ENCODE results near the gene OR11L1. TPM values are rescaled to one million over a fixed set of nuclear protein-coding genes. Genes with fewer than 3 reads are reported as not detected.

The OR11L1 gene
- total RNA-seq, 1 donor from 2014 or later: not detected

DNA sequence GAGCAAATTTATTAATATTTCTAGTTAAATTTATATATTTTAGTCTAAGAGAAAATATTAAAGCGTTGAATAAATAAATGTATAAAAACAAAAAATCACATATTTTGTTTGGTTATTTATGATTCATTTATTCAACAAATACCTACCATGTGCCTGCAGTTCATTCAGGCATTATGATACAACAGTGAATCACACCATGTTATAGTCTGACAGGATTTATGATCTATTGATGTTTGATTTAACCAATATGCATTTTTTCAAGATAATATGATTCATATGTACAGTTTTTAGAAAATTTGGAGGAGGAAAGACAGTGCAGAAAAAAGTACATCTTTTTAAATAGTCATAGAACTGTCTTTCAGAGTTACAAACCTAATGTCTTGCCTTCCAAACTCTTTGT is 7.9 kb upstream of the OR11L1 start:
- no peaks in the 10 kb centered on the region for H3K9me3 ChIP-seq (replicated peaks)
- H3K4me3 ChIP-seq: no peak overlapping the region
- H3K4me1 ChIP-seq: no peaks in the 10 kb centered on the region
- no peak overlapping the region for H3K27ac ChIP-seq (replicated peaks)
- DNase-seq: no peak
- no peaks in the 10 kb centered on the region for H3K27me3 ChIP-seq (ENCODE audit: low read depth)
- intact Hi-C loops (cut with micrococcal nuclease): no loop called here
- TF ChIP-seq, protein P1, sequence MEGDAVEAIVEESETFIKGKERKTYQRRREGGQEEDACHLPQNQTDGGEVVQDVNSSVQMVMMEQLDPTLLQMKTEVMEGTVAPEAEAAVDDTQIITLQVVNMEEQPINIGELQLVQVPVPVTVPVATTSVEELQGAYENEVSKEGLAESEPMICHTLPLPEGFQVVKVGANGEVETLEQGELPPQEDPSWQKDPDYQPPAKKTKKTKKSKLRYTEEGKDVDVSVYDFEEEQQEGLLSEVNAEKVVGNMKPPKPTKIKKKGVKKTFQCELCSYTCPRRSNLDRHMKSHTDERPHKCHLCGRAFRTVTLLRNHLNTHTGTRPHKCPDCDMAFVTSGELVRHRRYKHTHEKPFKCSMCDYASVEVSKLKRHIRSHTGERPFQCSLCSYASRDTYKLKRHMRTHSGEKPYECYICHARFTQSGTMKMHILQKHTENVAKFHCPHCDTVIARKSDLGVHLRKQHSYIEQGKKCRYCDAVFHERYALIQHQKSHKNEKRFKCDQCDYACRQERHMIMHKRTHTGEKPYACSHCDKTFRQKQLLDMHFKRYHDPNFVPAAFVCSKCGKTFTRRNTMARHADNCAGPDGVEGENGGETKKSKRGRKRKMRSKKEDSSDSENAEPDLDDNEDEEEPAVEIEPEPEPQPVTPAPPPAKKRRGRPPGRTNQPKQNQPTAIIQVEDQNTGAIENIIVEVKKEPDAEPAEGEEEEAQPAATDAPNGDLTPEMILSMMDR (IDR thresholded peaks at IDR 0.05; ENCODE audit: borderline replicate concordance): no peak
- H3K36me3 ChIP-seq: no peaks in the 10 kb centered on the region

DNA sequence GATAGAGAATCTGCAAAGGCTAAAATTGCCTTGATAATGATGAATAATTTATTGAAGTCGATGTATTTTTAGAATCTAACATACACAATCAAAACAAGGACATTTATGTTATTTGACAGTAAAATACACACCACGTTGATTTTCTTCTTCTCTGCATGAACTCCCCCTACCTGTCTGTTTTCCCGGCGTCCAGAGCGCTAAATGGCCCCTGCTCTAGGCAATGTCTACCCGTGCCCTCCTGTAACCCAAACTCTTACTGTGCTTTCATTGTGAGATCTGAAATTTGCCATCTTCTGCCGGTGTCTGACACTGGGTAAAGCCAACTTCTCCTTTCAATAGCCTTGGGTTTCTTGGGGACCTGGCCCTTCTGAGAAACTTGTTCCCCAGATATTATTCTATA is 6.7 kb upstream of the OR11L1 start:
- no peak for DNase-seq
- intact Hi-C loops (cut with micrococcal nuclease): no loop called here
- H3K4me3 ChIP-seq: no peak overlapping the region
- no peaks in the 10 kb centered on the region for H3K4me1 ChIP-seq
- H3K27me3 ChIP-seq (ENCODE audit: low read depth): no peaks in the 10 kb centered on the region
- no peaks in the 10 kb centered on the region for H3K36me3 ChIP-seq
- no peak overlapping the region for H3K27ac ChIP-seq (replicated peaks)
- TF ChIP-seq, protein P1 (IDR thresholded peaks at IDR 0.05; ENCODE audit: borderline replicate concordance): no peak
- no peaks in the 10 kb centered on the region for H3K9me3 ChIP-seq (replicated peaks)

DNA sequence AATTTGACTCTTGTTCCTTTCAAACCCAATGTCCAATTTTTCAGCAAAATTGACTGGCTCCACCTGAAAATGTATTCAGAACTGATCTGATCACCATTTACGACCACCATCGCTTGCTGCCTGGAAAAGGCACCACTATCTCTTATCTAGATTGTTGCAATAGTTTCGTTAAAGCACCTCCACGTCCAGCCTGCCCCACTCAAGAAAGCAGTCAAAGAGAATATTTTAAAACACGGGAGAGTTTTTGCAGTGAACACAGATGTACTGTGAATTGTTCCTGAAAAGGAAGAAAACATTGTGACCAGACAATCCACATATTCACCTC is 4.0 kb upstream of the OR11L1 start:
- H3K9me3 ChIP-seq (replicated peaks): no peaks in the 10 kb centered on the region
- DNase-seq: no peak
- intact Hi-C loops (cut with micrococcal nuclease): no loop called here
- H3K27me3 ChIP-seq (ENCODE audit: low read depth): no peaks in the 10 kb centered on the region
- TF ChIP-seq, protein P1 (IDR thresholded peaks at IDR 0.05; ENCODE audit: borderline replicate concordance): no peak
- no peak overlapping the region for H3K27ac ChIP-seq (replicated peaks)
- H3K4me1 ChIP-seq: no peaks in the 10 kb centered on the region
- H3K4me3 ChIP-seq: no peak overlapping the region
- H3K36me3 ChIP-seq: no peaks in the 10 kb centered on the region

DNA sequence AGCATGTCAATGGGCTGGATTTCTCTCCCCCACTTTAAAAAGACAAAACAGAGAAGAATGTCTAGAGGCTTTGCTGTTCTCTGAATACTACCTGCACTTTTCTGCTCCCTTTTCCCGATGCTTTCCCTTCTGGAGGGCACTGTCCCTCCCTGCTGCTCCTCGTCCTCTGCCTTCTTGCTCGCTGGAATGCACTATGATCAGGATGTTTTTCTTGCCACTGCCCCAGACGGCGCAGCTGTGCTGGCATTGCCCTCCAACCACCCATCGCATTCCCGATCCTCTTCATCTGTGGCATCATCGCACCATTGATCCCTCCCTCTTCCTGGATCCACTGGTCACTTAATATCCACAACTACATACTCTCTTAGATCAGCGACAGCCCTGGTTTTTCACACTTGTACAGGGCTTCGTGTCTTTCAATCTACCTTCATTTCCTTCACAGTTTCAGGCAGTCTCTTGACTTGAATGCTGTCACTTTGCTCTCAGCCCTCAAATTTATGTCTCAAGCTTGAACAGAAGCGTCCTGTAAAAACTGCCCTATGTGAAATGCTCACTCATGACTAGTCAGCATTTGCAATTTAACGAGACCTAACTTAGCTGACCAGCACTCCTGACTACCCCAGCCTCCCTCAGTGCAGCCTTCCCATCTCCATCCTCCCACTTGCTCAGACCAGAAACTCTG is 3.5 kb upstream of the OR11L1 start:
- H3K4me3 ChIP-seq: no peak overlapping the region
- no peak for DNase-seq
- H3K9me3 ChIP-seq (replicated peaks): no peaks in the 10 kb centered on the region
- TF ChIP-seq, protein P1 (IDR thresholded peaks at IDR 0.05; ENCODE audit: borderline replicate concordance): no peak
- intact Hi-C loops (cut with micrococcal nuclease): no loop called here
- H3K27me3 ChIP-seq (ENCODE audit: low read depth): no peaks in the 10 kb centered on the region
- H3K36me3 ChIP-seq: no peaks in the 10 kb centered on the region
- no peaks in the 10 kb centered on the region for H3K4me1 ChIP-seq
- H3K27ac ChIP-seq (replicated peaks): no peak overlapping the region

DNA sequence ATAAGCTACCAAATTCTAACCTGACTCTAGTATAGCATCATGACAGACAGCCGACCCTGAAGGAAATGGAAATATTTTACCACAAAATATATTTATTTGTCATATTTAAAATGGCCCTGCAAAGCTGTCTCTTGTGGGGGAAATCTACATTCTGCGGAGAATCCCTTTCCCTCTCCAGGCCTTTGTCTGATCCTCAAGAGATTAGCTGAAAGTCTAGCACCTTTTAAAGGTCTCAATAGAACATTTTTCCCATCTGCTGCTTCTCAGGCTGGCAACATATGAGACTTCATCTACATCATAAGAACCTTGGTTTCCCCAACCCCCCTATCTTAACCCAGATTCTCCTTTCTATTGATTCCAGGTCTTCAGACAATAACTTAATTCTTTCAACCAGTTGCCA is 1.7 kb upstream of the OR11L1 start:
- Histone ChIP-seq H3K27me3 (ENCODE audit: low read depth) (no peaks in the 10 kb centered on the region), H3K9me3 (replicated peaks) (no peaks in the 10 kb centered on the region), H3K36me3 (no peaks in the 10 kb centered on the region), H3K4me1 (no peaks in the 10 kb centered on the region), H3K4me3 (no peak overlapping the region), H3K27ac (replicated peaks) (no peak overlapping the region)
- DNase-seq: no peak
- TF ChIP-seq, protein P1 (IDR thresholded peaks at IDR 0.05; ENCODE audit: borderline replicate concordance): no peak
- intact Hi-C loops (cut with micrococcal nuclease): no loop called here
